AG10803 (cell line): ENCODE data around the gene FKBP4.

Experiments
- DNase-seq: peaks from one replicate; pipeline ENCODE4 v3.0.0; 2010; ENCODE audit warnings: low read depth
- H3K4me3 ChIP-seq: 2 replicates; pipeline ENCODE4 v1.5.1; 2011; ENCODE audit warnings: mild to moderate bottlenecking, low read length, control low read depth
- TF ChIP-seq, protein P1 (sequence below): conservative IDR thresholded peaks from 2 replicates; pipeline ENCODE4 v1.5.1; 2011; ENCODE audit warnings: mild to moderate bottlenecking, low read length, control low read depth, inconsistent platforms

Gene FKBP4

DNA sequence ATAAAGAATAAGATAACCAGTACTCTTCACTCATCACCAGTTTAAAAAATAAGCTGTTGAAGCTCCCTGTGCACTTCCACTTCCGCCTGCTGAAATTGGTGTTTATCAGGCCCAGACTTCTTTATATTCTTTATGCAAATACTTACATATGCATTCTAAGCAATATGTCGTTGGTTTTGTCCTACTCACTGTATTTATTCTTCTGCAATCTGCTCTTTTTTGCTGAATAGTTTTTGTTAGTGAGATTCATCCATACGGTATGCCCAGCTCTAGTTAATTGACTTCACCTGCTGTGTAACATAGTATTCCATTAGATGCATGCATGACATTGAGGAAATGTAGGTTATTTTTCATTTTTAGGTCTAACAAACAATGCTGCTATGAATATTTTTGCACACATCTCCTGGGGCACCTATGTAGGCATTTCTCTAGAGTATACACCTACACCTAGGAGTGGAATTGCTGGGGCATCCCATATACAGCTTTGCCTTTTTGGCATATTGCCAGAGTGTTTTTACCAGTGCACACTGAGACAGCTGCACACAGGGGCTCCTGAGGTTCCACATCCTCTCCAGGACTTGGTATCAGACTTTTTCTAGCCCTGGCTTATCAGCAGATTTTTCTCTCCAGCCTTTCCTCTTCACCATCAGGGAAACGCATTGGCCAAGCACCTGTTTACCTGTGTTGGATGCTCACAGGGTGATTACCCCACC lies 41.1 kb downstream of the FKBP4 start:
- TF ChIP-seq, protein P1, sequence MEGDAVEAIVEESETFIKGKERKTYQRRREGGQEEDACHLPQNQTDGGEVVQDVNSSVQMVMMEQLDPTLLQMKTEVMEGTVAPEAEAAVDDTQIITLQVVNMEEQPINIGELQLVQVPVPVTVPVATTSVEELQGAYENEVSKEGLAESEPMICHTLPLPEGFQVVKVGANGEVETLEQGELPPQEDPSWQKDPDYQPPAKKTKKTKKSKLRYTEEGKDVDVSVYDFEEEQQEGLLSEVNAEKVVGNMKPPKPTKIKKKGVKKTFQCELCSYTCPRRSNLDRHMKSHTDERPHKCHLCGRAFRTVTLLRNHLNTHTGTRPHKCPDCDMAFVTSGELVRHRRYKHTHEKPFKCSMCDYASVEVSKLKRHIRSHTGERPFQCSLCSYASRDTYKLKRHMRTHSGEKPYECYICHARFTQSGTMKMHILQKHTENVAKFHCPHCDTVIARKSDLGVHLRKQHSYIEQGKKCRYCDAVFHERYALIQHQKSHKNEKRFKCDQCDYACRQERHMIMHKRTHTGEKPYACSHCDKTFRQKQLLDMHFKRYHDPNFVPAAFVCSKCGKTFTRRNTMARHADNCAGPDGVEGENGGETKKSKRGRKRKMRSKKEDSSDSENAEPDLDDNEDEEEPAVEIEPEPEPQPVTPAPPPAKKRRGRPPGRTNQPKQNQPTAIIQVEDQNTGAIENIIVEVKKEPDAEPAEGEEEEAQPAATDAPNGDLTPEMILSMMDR: no peak
- no peak for DNase-seq
- H3K4me3 ChIP-seq: no peak overlapping the region

GRCh38 chr12:2836574-2836973 lies 41.8 kb downstream of the FKBP4 start:
- DNase-seq: no peak
- H3K4me3 ChIP-seq: no peak overlapping the region
- TF ChIP-seq, protein P1: no peak

GRCh38 chr12:2841056-2841650 lies 46.4 kb downstream of the FKBP4 start:
- DNase-seq: no peak
- TF ChIP-seq, protein P1: no peak
- H3K4me3 ChIP-seq: no peak overlapping the region

DNA sequence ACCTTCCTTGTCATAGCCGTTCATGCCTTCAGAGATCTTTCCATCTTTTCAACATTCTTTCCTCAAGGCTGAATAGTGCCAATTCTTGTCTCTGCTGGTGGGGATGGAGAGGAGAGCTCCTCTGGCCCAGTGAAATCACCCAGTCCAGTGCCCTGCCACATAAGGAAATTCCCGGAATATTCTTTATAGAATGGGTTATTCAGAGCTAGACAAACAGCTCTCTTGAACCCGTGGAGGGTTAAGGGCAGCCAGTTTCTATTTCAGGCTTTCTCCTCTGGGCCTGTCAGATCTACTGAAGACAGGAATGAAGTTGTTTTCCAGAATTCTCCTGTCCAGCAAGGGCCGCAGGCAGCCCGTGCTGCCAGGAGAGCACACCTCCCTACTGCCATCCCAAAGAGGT lies 48.2 kb downstream of the FKBP4 start:
- DNase-seq: no peak
- TF ChIP-seq, protein P1: no peak
- H3K4me3 ChIP-seq: no peak overlapping the region

GRCh38 chr12:2844786-2845185 lies 50.0 kb downstream of the FKBP4 start:
- TF ChIP-seq, protein P1: no peak
- no peak overlapping the region for H3K4me3 ChIP-seq
- peak; percentile 37 for DNase-seq

- no peak overlapping the region for H3K4me3 ChIP-seq
- TF ChIP-seq, protein P1: no peak
- DNase-seq: peak; percentile 47
Observed at GRCh38 chr12:2845280-2845679, 50.5 kb downstream of the FKBP4 start.

- TF ChIP-seq, protein P1: no peak
- no peak for DNase-seq
- H3K4me3 ChIP-seq: no peak overlapping the region
Observed at GRCh38 chr12:2851931-2852330, 57.2 kb downstream of the FKBP4 start.
